IMR-90 (cell line): ENCODE data around the gene ENPP6. TPM values are rescaled to one million over a fixed set of nuclear protein-coding genes. Genes with fewer than 3 reads are reported as not detected.

Experiments used
- ATAC-seq: fragments of 200-7000 bp; cut with Tn5 transposase; 2 replicates; pipeline ENCODE4 v1.9.1; 2020; ENCODE audit warnings: low read depth, mild to moderate bottlenecking, moderate library complexity
- BruUV-seq: library from RNA; stranded (reverse); fragments of 400-500 nt; replicated peaks from 2 replicates; lab custom pipeline; 2021; lab: Mats Ljungman, UMichigan
- CTCF ChIA-PET: fragments of 300-600 bp; formaldehyde crosslinking; extraction: SDS; loops from one replicate; lab custom pipeline; 2021; ENCODE audit warnings: antibody characterized with exemption; lab: Yijun Ruan, JAX
- POLR2A ChIA-PET: fragments of 300-600 bp; sonication (Branson Sonifier 250); formaldehyde crosslinking; loops from one replicate; lab custom pipeline; 2022; ENCODE audit warnings: antibody characterized with exemption; ENCODE audit not compliant: unreplicated experiment; lab: Charles Lee
- DNase-seq: peaks from one replicate; pipeline ENCODE4 v3.0.0; 2013
- H2AFZ ChIP-seq: replicated peaks from 2 replicates; pipeline ENCODE3; 2013; ENCODE audit warnings: low read length, mild to moderate bottlenecking; ENCODE audit not compliant: poor library complexity
- H2AK5ac ChIP-seq: 2 replicates; pipeline ENCODE4 v1.6.1; 2013; ENCODE audit warnings: low read depth, low read length, inconsistent platforms
- H2AK9ac ChIP-seq: replicated peaks from 2 replicates; pipeline ENCODE3; 2013; ENCODE audit warnings: mild to moderate bottlenecking, low read depth, low read length, moderate library complexity; ENCODE audit not compliant: poor library complexity
- H2BK120ac ChIP-seq: 2 replicates; pipeline ENCODE4 v1.6.1; 2013; ENCODE audit warnings: low read depth, low read length, inconsistent platforms
- H2BK15ac ChIP-seq: 3 replicates; pipeline ENCODE4 v1.6.1; 2013; ENCODE audit warnings: low read depth, low read length, inconsistent platforms
- H2BK20ac ChIP-seq: 2 replicates; pipeline ENCODE4 v1.6.1; 2013; ENCODE audit warnings: low read depth, mild to moderate bottlenecking, inconsistent platforms, low read length, moderate library complexity
- H2BK5ac ChIP-seq: 2 replicates; pipeline ENCODE4 v1.6.1; 2013; ENCODE audit warnings: mild to moderate bottlenecking, low read depth, low read length, inconsistent platforms; ENCODE audit not compliant: poor library complexity, severe bottlenecking
- H3K14ac ChIP-seq: replicated peaks from 2 replicates; pipeline ENCODE4 v1.6.1; 2013; ENCODE audit warnings: low read depth, low read length, inconsistent platforms
- H3K18ac ChIP-seq: 2 replicates; pipeline ENCODE4 v1.6.1; 2013; ENCODE audit warnings: low read depth, low read length, control low read depth
- H3K23ac ChIP-seq: 2 replicates; pipeline ENCODE4 v1.6.1; 2013; ENCODE audit warnings: low read depth, low read length, inconsistent platforms
- H3K27ac ChIP-seq: 2 replicates; pipeline ENCODE4 v1.5.1; 2013; ENCODE audit warnings: mild to moderate bottlenecking, control low read depth, low read length; ENCODE audit not compliant: insufficient read depth
- H3K27me3 ChIP-seq: 2 replicates; pipeline ENCODE4 v1.6.1; 2013; ENCODE audit warnings: low read length; ENCODE audit not compliant: control insufficient read depth, insufficient read depth
- H3K36me3 ChIP-seq: 2 replicates; pipeline ENCODE4 v1.6.1; 2013; ENCODE audit warnings: low read length, mixed read lengths; ENCODE audit not compliant: control insufficient read depth, insufficient read depth
- H3K4ac ChIP-seq: 2 replicates; pipeline ENCODE4 v1.6.1; 2013; ENCODE audit warnings: low read depth, low read length, inconsistent platforms
- H3K4me1 ChIP-seq: 2 replicates; pipeline ENCODE4 v1.6.1; 2013; ENCODE audit warnings: low read length, mixed read lengths; ENCODE audit not compliant: control insufficient read depth, insufficient read depth
- H3K4me2 ChIP-seq: 2 replicates; pipeline ENCODE4 v1.6.1; 2013; ENCODE audit warnings: low read depth, mild to moderate bottlenecking, control low read depth, low read length, moderate library complexity
- H3K4me3 ChIP-seq: 2 replicates; pipeline ENCODE4 v1.5.1; 2013; ENCODE audit warnings: low read depth, mild to moderate bottlenecking, control low read depth, low read length, moderate library complexity; ENCODE audit not compliant: insufficient read depth
- H3K56ac ChIP-seq: 2 replicates; pipeline ENCODE4 v1.6.1; 2013; ENCODE audit warnings: low read length, inconsistent platforms; ENCODE audit not compliant: insufficient read depth; ENCODE audit errors: extremely low read depth
- H3K79me1 ChIP-seq, 2 experiments: 2 replicates each; pipeline ENCODE4 v1.6.1; 2013; ENCODE audit warnings: low read length in 2 of 2, inconsistent platforms in 1 of 2, low read depth in 1 of 2
- H3K9ac ChIP-seq: 2 replicates; pipeline ENCODE4 v1.6.1; 2013; ENCODE audit warnings: low read depth, low read length, control low read depth
- H3K9me1 ChIP-seq: 2 replicates; pipeline ENCODE4 v1.6.1; 2013; ENCODE audit warnings: low read length, inconsistent platforms; ENCODE audit not compliant: insufficient read depth
- H3K9me3 ChIP-seq: 2 replicates; pipeline ENCODE4 v1.6.1; 2013; ENCODE audit warnings: low read length; ENCODE audit not compliant: control insufficient read depth, insufficient read depth
- H4K20me1 ChIP-seq: 2 replicates; pipeline ENCODE4 v1.6.1; 2013; ENCODE audit warnings: low read length, inconsistent platforms; ENCODE audit not compliant: insufficient read depth
- H4K5ac ChIP-seq: 2 replicates; pipeline ENCODE4 v1.6.1; 2013; ENCODE audit warnings: mild to moderate bottlenecking, low read depth, low read length, control low read depth
- H4K8ac ChIP-seq, 2 experiments: 2 replicates each; pipeline ENCODE4 v1.6.1; 2013; ENCODE audit warnings: low read depth in 2 of 2, low read length in 2 of 2, control low read depth in 1 of 2, inconsistent platforms in 1 of 2
- H4K91ac ChIP-seq: 2 replicates; pipeline ENCODE4 v1.6.1; 2013; ENCODE audit warnings: low read depth, low read length, inconsistent platforms; ENCODE audit not compliant: insufficient read depth
- BHLHE40 ChIP-seq: fragments of 150-350 bp; IDR thresholded peaks from 2 replicates; pipeline ENCODE4 v1.6.1; 2016; ENCODE audit warnings: mild to moderate bottlenecking, low read depth, low read length
- CEBPB ChIP-seq: IDR thresholded peaks from 2 replicates; pipeline ENCODE4 v1.6.1; 2012; ENCODE audit warnings: low read depth, low read length, improper control_type of control experiment
- CHD1 ChIP-seq: IDR thresholded peaks from 2 replicates; pipeline ENCODE4 v1.6.1; 2012; ENCODE audit warnings: low read depth, low read length, improper control_type of control experiment
- CTCF ChIP-seq: conservative IDR thresholded peaks from 2 replicates; pipeline ENCODE4 v1.5.1; 2012; ENCODE audit warnings: mild to moderate bottlenecking, low read depth, low read length, improper control_type of control experiment
- ELK1 ChIP-seq: fragments of 150-350 bp; IDR thresholded peaks from 2 replicates; pipeline ENCODE4 v1.6.1; 2016; ENCODE audit warnings: low read depth, mild to moderate bottlenecking, low read length, moderate library complexity, borderline replicate concordance
- FOS ChIP-seq: fragments of 150-350 bp; IDR thresholded peaks from 2 replicates; pipeline ENCODE4 v1.6.1; 2016; ENCODE audit warnings: low read depth, low read length
- MAFK ChIP-seq: IDR thresholded peaks from 2 replicates; pipeline ENCODE4 v1.6.1; 2012; ENCODE audit warnings: low read depth, low read length, improper control_type of control experiment
- MAZ ChIP-seq: IDR thresholded peaks from 2 replicates; pipeline ENCODE4 v1.6.1; 2012; ENCODE audit warnings: low read depth, mild to moderate bottlenecking, low read length, improper control_type of control experiment, moderate library complexity, borderline replicate concordance
- MXI1 ChIP-seq: IDR thresholded peaks from 2 replicates; pipeline ENCODE4 v1.6.1; 2012; ENCODE audit warnings: low read depth, mild to moderate bottlenecking, low read length, moderate library complexity, borderline replicate concordance
- NFE2L2 ChIP-seq: fragments of 150-350 bp; IDR thresholded peaks from 2 replicates; pipeline ENCODE4 v1.6.1; 2016; ENCODE audit warnings: low read depth, mild to moderate bottlenecking, low read length
- POLR2A ChIP-seq: IDR thresholded peaks from 2 replicates; pipeline ENCODE4 v1.6.1; 2012; ENCODE audit warnings: mild to moderate bottlenecking, low read depth, low read length
- RAD21 ChIP-seq: IDR thresholded peaks from 2 replicates; pipeline ENCODE4 v1.6.1; 2012; ENCODE audit warnings: low read length, improper control_type of control experiment
- RCOR1 ChIP-seq: IDR thresholded peaks from 2 replicates; pipeline ENCODE4 v1.6.1; 2012; ENCODE audit warnings: mild to moderate bottlenecking, low read length, improper control_type of control experiment; ENCODE audit not compliant: insufficient replicate concordance
- RFX5 ChIP-seq: IDR thresholded peaks from 2 replicates; pipeline ENCODE4 v1.8.0; 2012; ENCODE audit warnings: low read depth, mild to moderate bottlenecking, low read length, moderate library complexity
- SMC3 ChIP-seq: fragments of 150-350 bp; IDR thresholded peaks from 2 replicates; pipeline ENCODE4 v1.6.1; 2016; ENCODE audit warnings: low read depth, mild to moderate bottlenecking, antibody characterized with exemption, low read length, moderate library complexity
- USF2 ChIP-seq: fragments of 150-350 bp; IDR thresholded peaks from 2 replicates; pipeline ENCODE4 v1.6.1; 2017; ENCODE audit warnings: mild to moderate bottlenecking, antibody characterized with exemption, low read length, low read depth
- WGBS, 2 experiments: methylation state at CpG; one replicate each; pipeline versions ENCODE4 v1.1.5 to v1.1.7; 2013; ENCODE audit warnings: missing lambda C conversion rate in 2 of 2; ENCODE audit not compliant: insufficient read length in 1 of 2; ENCODE audit errors: extremely low coverage in 2 of 2; 5-methylcytosine and 5-hydroxymethylcytosine counted together
- dilution Hi-C: fragments of 300-500 bp; cut with HindIII; formaldehyde crosslinking; loops from one replicate; pipeline ENCODE4 v1.14.3; 2018; ENCODE audit warnings: low sequenced_read_pairs; ENCODE audit not compliant: unreplicated experiment
- in situ Hi-C: fragments of 300-500 bp; cut with MboI; formaldehyde crosslinking; loops from 3 replicates; pipeline ENCODE4 v1.14.3; 2019; ENCODE audit warnings: low sequenced_read_pairs, inconsistent platforms, mixed read lengths
- intact Hi-C: fragments of 100-400 bp; cut with micrococcal nuclease; formaldehyde crosslinking; loops from 2 replicates; pipeline ENCODE4 v1.10.0; 2022
- polyA plus RNA-seq, 3 experiments: library from polyadenylated mRNA; depleted of rRNA; stranded (reverse); fragments of >200 nt; gene quantifications; 2 replicates each; pipeline ENCODE4 v1.2.3, GENCODE V29; 2012; ENCODE audit warnings: low replicate concordance in 1 of 3
- total RNA-seq: library from RNA; depleted of rRNA; stranded (reverse); fragments of >200 nt; gene quantifications from 2 replicates; pipeline ENCODE4 v1.2.3, GENCODE V29; 2012

Gene ENPP6
- total and polyA plus RNA-seq, 2 of the 4 experiments (the other 2 are of a cell fraction): not detected

GRCh38 chr4:184167576-184167975, 50.1 kb downstream of the ENPP6 start:
- DNase-seq (no peak), ATAC-seq (no peak)
- no peak overlapping the region for H3K56ac ChIP-seq
- H3K36me3 ChIP-seq: no peaks in the 10 kb centered on the region
- H3K4ac ChIP-seq: no peak overlapping the region
- POLR2A ChIA-PET: no interaction called here
- H3K14ac ChIP-seq: no peak overlapping the region
- peaks cover 5% of the 10 kb centered on the region; the same call in 1 of the 2 replicates for H3K4me1 ChIP-seq
- no peaks in the 10 kb centered on the region for H3K79me1 ChIP-seq
- no TSS peak for BruUV-seq
- H4K91ac ChIP-seq: no peak overlapping the region
- H3K4me3 ChIP-seq: no peak overlapping the region
- H2BK120ac ChIP-seq: no peak overlapping the region
- H2AK5ac ChIP-seq: no peak overlapping the region
- dilution Hi-C loops (no loop called here), in situ Hi-C loops (no loop called here), intact Hi-C loops (loop anchor here (5.0 to 10.0 kb wide), 4 partner anchors 180 to 693 kb away; partner anchors contain the start of gene STOX2)
- H4K8ac ChIP-seq: no peak overlapping the region
- H2BK5ac ChIP-seq: no peak overlapping the region
- CTCF ChIA-PET: interaction anchor here (0.7 to 1.2 kb wide), 3 partner anchors 13 to 329 kb away, joined by 3 read pairs; no protein-coding TSS in a partner anchor
- TF ChIP-seq ELK1 (no peak), MAZ (no peak), MXI1 (no peak), RCOR1 (no peak), SMC3 (no peak), CHD1 (no peak), RAD21 (no peak), FOS (no peak), BHLHE40 (no peak), MAFK (no peak), POLR2A (no peak), RFX5 (no peak), CTCF (no peak), USF2 (no peak), CEBPB (no peak), NFE2L2 (no peak)
- WGBS, 2 experiments: 85% methylated on average over 5 of the region's 9 CpGs; no CpG with 5 or more reads in 1 of the 2 experiments
- H3K27me3 ChIP-seq: peaks cover 6% of the 10 kb centered on the region; the same call in 1 of the 2 replicates
- no peak overlapping the region for H2BK15ac ChIP-seq
- no peak overlapping the region for H3K9ac ChIP-seq
- H2BK20ac ChIP-seq: no peak overlapping the region
- no peak overlapping the region for H2AFZ ChIP-seq
- H3K9me1 ChIP-seq: no peaks in the 10 kb centered on the region
- no peak overlapping the region for H4K5ac ChIP-seq
- no peak overlapping the region for H3K18ac ChIP-seq
- no peaks in the 10 kb centered on the region for H4K20me1 ChIP-seq
- no peak overlapping the region for H3K23ac ChIP-seq
- no peak overlapping the region for H2AK9ac ChIP-seq
- no peak overlapping the region for H3K27ac ChIP-seq
- H3K9me3 ChIP-seq: no peaks in the 10 kb centered on the region
- no peak overlapping the region for H3K4me2 ChIP-seq
